CD4-positive, alpha-beta T cell treated with Interleukin-1 beta for 1 hour (primary cell): ENCODE data around the gene CSMD2.
"Not testable (repeated sequence)": the region's sequence is repeated elsewhere in the genome, so short reads cannot be mapped to it uniquely, and the experiment has no call there.

ENCODE experiments used
- DNase-seq, 2 donors: peaks; one replicate each; pipeline ENCODE4 v3.0.0-alpha.2; 2020 to 2022

Gene CSMD2

GRCh38 chr1:34101151-34101550 lies 63.9 kb downstream of the CSMD2 start:
- no peak for DNase-seq

GRCh38 chr1:34100332-34100731 lies 64.7 kb downstream of the CSMD2 start:
- no peak for DNase-seq

GRCh38 chr1:34092399-34092798 lies 72.6 kb downstream of the CSMD2 start:
- DNase-seq = not testable (repeated sequence)

- no peak for DNase-seq
Observed at GRCh38 chr1:34089731-34090130, 75.3 kb downstream of the CSMD2 start.

- DNase-seq = no peak
Observed at GRCh38 chr1:34087986-34088385, 77.0 kb downstream of the CSMD2 start.

GRCh38 chr1:34086561-34086960 lies 78.5 kb downstream of the CSMD2 start:
- DNase-seq = no peak

- no peak for DNase-seq
Observed at GRCh38 chr1:34083974-34084373, 81.1 kb downstream of the CSMD2 start.

- not testable (repeated sequence) for DNase-seq
Observed at GRCh38 chr1:34082085-34082670, 82.9 kb downstream of the CSMD2 start.

- no peak for DNase-seq
Observed at GRCh38 chr1:34078383-34078782, 86.6 kb downstream of the CSMD2 start.

- DNase-seq = no peak
Observed at GRCh38 chr1:34075576-34075975, 89.5 kb downstream of the CSMD2 start.

GRCh38 chr1:34073028-34073695 lies 91.9 kb downstream of the CSMD2 start:
- no peak for DNase-seq

- no peak for DNase-seq
Observed at GRCh38 chr1:34070201-34070836, 94.7 kb downstream of the CSMD2 start.

- no peak for DNase-seq
Observed at GRCh38 chr1:34066981-34067603, 97.9 kb downstream of the CSMD2 start.

- DNase-seq = no peak
Observed at GRCh38 chr1:34066166-34066565, 98.9 kb downstream of the CSMD2 start.

- no peak for DNase-seq
Observed at GRCh38 chr1:34065498-34065897, 99.5 kb downstream of the CSMD2 start.

- no peak for DNase-seq
Observed at GRCh38 chr1:34060901-34061415, 104.1 kb downstream of the CSMD2 start.

- DNase-seq = no peak
Observed at GRCh38 chr1:34060187-34060730, 104.8 kb downstream of the CSMD2 start.

- no peak for DNase-seq
Observed at GRCh38 chr1:34057347-34058130, 107.5 kb downstream of the CSMD2 start.

- DNase-seq = no peak
Observed at GRCh38 chr1:34055818-34056217, 109.2 kb downstream of the CSMD2 start.

GRCh38 chr1:34054920-34055319 lies 110.1 kb downstream of the CSMD2 start:
- DNase-seq = no peak

GRCh38 chr1:34053660-34054059 lies 111.4 kb downstream of the CSMD2 start:
- no peak for DNase-seq

- DNase-seq = no peak
Observed at GRCh38 chr1:34052565-34052964, 112.5 kb downstream of the CSMD2 start.
